Gastrocnemius medialis (tissue), 4 donors: ENCODE results near the gene SLC19A3.

Source experiments
- POLR2A ChIP-seq, 2 donors: fragments of 450-650 bp; IDR thresholded peaks; one replicate each; pipeline ENCODE4 v1.6.1; 2017; ENCODE audit warnings: antibody characterized with exemption in 2 of 2, mild to moderate bottlenecking in 2 of 2, moderate library complexity in 2 of 2
- TF ChIP-seq, protein P1 (sequence below), 5 experiments: fragments of 450-650 bp in 3 of 5; fragments of 200-600 bp in 2 of 5; sonication (generic) in 2 of 5; IDR thresholded peaks in 4 of 5; conservative IDR thresholded peaks in 1 of 5; 1 replicate in 4 of 5; 2 replicates in 1 of 5; pipeline ENCODE4 v1.5.1; 2016 to 2019; ENCODE audit warnings: antibody characterized with exemption in 5 of 5, mild to moderate bottlenecking in 3 of 5, moderate library complexity in 3 of 5

DNA sequence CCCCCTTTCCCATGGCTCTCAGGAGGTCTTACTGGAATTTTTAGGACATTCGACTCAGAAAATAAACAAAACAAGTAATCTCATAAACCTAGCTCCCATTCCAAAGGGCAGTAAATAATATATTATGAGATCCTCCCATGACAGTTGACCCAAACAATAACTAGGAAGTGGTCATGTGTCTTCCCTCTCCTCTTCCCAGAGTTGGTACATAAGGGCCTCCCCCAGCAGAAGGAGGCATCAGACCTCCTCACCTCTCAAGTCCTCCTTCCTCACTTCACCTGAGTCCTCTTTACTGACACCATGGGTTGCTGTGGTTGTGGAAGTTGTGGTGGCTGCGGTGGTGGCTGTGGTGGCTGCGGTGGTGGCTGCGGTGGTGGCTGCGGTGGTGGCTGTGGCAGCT lies 10.2 kb upstream of the SLC19A3 start, which contains the start of gene SCYGR7:
- no peak for TF ChIP-seq POLR2A (IDR thresholded peaks at IDR 0.05)
- TF ChIP-seq, protein P1, sequence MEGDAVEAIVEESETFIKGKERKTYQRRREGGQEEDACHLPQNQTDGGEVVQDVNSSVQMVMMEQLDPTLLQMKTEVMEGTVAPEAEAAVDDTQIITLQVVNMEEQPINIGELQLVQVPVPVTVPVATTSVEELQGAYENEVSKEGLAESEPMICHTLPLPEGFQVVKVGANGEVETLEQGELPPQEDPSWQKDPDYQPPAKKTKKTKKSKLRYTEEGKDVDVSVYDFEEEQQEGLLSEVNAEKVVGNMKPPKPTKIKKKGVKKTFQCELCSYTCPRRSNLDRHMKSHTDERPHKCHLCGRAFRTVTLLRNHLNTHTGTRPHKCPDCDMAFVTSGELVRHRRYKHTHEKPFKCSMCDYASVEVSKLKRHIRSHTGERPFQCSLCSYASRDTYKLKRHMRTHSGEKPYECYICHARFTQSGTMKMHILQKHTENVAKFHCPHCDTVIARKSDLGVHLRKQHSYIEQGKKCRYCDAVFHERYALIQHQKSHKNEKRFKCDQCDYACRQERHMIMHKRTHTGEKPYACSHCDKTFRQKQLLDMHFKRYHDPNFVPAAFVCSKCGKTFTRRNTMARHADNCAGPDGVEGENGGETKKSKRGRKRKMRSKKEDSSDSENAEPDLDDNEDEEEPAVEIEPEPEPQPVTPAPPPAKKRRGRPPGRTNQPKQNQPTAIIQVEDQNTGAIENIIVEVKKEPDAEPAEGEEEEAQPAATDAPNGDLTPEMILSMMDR (IDR thresholded peaks at IDR 0.05 in 4 of 5, conservative IDR thresholded peaks at IDR 0.05 in 1 of 5), result no peak
